HepG2 (cell line): ENCODE data around the gene SLC23A2.

Experiments
- NFATC3 ChIP-seq: sonication (generic); formaldehyde crosslinking; IDR thresholded peaks from 2 replicates; pipeline ENCODE4 v1.5.1; 2020; ENCODE audit warnings: mild to moderate bottlenecking, missing genetic modification reagents
- POLR2AphosphoS2 ChIP-seq: IDR thresholded peaks from 2 replicates; pipeline ENCODE4 v1.6.1; 2011; ENCODE audit warnings: low read depth, low read length, improper control_type of control experiment
- TF ChIP-seq, protein P1 (sequence below): sonication (generic); formaldehyde crosslinking; IDR thresholded peaks from 2 replicates; pipeline ENCODE4 v1.5.0; 2020; ENCODE audit warnings: mild to moderate bottlenecking, missing genetic modification reagents, moderate library complexity

DNA sequence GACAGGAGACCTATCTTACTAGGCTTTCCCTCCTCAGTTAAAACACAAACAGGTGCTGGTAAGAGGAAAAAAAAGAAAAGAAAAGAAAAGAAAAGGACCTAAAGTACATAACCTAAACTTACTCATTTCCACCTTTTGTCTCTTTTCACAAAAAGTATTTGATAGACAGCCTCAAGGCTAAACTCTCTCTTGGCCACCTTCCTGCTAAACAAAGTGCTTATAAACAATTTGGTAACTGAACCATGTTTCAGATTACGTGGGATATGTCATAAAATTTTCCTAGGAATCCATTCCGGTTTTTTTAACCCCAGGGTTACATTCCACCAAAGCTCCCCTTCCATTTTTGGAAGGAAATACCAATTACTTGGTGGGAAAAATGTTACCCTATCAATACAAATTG, 170.6 kb downstream of the SLC23A2 start:
- TF ChIP-seq POLR2AphosphoS2 (no peak), NFATC3 (CRISPR knock-in tag) (no peak)
- TF ChIP-seq, protein P1, sequence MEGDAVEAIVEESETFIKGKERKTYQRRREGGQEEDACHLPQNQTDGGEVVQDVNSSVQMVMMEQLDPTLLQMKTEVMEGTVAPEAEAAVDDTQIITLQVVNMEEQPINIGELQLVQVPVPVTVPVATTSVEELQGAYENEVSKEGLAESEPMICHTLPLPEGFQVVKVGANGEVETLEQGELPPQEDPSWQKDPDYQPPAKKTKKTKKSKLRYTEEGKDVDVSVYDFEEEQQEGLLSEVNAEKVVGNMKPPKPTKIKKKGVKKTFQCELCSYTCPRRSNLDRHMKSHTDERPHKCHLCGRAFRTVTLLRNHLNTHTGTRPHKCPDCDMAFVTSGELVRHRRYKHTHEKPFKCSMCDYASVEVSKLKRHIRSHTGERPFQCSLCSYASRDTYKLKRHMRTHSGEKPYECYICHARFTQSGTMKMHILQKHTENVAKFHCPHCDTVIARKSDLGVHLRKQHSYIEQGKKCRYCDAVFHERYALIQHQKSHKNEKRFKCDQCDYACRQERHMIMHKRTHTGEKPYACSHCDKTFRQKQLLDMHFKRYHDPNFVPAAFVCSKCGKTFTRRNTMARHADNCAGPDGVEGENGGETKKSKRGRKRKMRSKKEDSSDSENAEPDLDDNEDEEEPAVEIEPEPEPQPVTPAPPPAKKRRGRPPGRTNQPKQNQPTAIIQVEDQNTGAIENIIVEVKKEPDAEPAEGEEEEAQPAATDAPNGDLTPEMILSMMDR (CRISPR knock-in tag), result no peak
